Neural crest cell (in vitro differentiated cells): Measurements from ENCODE around the gene KIAA2012. TPM values are rescaled to one million over a fixed set of nuclear protein-coding genes. Genes with fewer than 3 reads are reported as not detected.
"Not testable (repeated sequence)": the region's sequence is repeated elsewhere in the genome, so short reads cannot be mapped to it uniquely, and the experiment has no call there.

Experiments used
- DNase-seq: peaks from one replicate; pipeline ENCODE4 v3.0.0; 2021; ENCODE audit warnings: low read depth, mixed read lengths, low spot score
- H3K27ac Mint-ChIP-seq: one replicate; pipeline ENCODE4 v1.8.0; 2021; ENCODE audit warnings: mild to moderate bottlenecking, mixed read lengths; ENCODE audit not compliant: unreplicated experiment
- H3K27me3 Mint-ChIP-seq: 2 replicates; pipeline ENCODE4 v1.8.0; 2021; ENCODE audit warnings: low read depth, mild to moderate bottlenecking, mixed read lengths
- H3K36me3 Mint-ChIP-seq: 2 replicates; pipeline ENCODE4 v1.8.0; 2021; ENCODE audit warnings: low read depth, mild to moderate bottlenecking, mixed read lengths
- H3K4me1 Mint-ChIP-seq: 2 replicates; pipeline ENCODE4 v1.8.0; 2021; ENCODE audit warnings: mixed read lengths
- H3K4me3 Mint-ChIP-seq: one replicate; pipeline ENCODE4 v1.8.0; 2021; ENCODE audit warnings: mild to moderate bottlenecking, mixed read lengths
- H3K9me3 Mint-ChIP-seq: 2 replicates; pipeline ENCODE4 v1.8.0; 2021; ENCODE audit warnings: mixed read lengths
- CTCF ChIP-seq: fragments of 200-600 bp; sonication (generic); conservative IDR thresholded peaks from 2 replicates; pipeline ENCODE4 v1.5.0; 2021; ENCODE audit warnings: antibody characterized with exemption, mild to moderate bottlenecking
- total RNA-seq: library from RNA; stranded (reverse); gene quantifications from 2 replicates; pipeline ENCODE4 v1.2.1, GENCODE V29; 2021

The KIAA2012 gene
- total RNA-seq, 1 donor from 2014 or later: 0.07 TPM

GRCh38 chr2:202133200-202133908 is 60.3 kb downstream of the KIAA2012 start:
- TF ChIP-seq CTCF: no peak
- no peak overlapping the region for H3K27ac Mint-ChIP-seq

GRCh38 chr2:202133909-202134265 is 60.8 kb downstream of the KIAA2012 start:
- Mint-ChIP-seq H3K4me3 (no peak overlapping the region), H3K27ac (no peak overlapping the region), H3K36me3 (no peaks in the 10 kb centered on the region), H3K9me3 (no peaks in the 10 kb centered on the region), H3K4me1 (peaks cover 6% of the 10 kb centered on the region), H3K27me3 (no peaks in the 10 kb centered on the region)
- no peak for DNase-seq
- no peak for TF ChIP-seq CTCF

More at GRCh38 chr2:202133200-202133908, 60.3 kb downstream of the KIAA2012 start:
- no peaks in the 10 kb centered on the region for H3K9me3 Mint-ChIP-seq
- no peaks in the 10 kb centered on the region for H3K36me3 Mint-ChIP-seq
- no peak overlapping the region for H3K4me3 Mint-ChIP-seq
- peaks cover 7% of the 10 kb centered on the region for H3K4me1 Mint-ChIP-seq
- no peaks in the 10 kb centered on the region for H3K27me3 Mint-ChIP-seq
- no peak for DNase-seq

GRCh38 chr2:202135091-202135874 is 62.2 kb downstream of the KIAA2012 start:
- no peaks in the 10 kb centered on the region for H3K36me3 Mint-ChIP-seq
- TF ChIP-seq CTCF: no peak
- H3K4me3 Mint-ChIP-seq: no peak overlapping the region
- H3K27me3 Mint-ChIP-seq: no peaks in the 10 kb centered on the region
- H3K4me1 Mint-ChIP-seq: peaks cover 6% of the 10 kb centered on the region
- H3K27ac Mint-ChIP-seq: no peak overlapping the region
- DNase-seq: no peak
- H3K9me3 Mint-ChIP-seq: no peaks in the 10 kb centered on the region

- DNase-seq, H3K4me3 Mint-ChIP-seq, H3K27me3 Mint-ChIP-seq, H3K36me3 Mint-ChIP-seq, H3K27ac Mint-ChIP-seq, H3K9me3 Mint-ChIP-seq: not testable (repeated sequence)
- peaks cover 12% of the 10 kb centered on the region for H3K4me1 Mint-ChIP-seq
Measured at GRCh38 chr2:202136039-202136438, 63.0 kb downstream of the KIAA2012 start.

GRCh38 chr2:202136526-202136925 is 63.5 kb downstream of the KIAA2012 start:
- no peaks in the 10 kb centered on the region for H3K9me3 Mint-ChIP-seq
- TF ChIP-seq CTCF: no peak
- peaks cover 15% of the 10 kb centered on the region for H3K4me1 Mint-ChIP-seq
- no peak overlapping the region for H3K4me3 Mint-ChIP-seq
- H3K27me3 Mint-ChIP-seq: peaks cover 3% of the 10 kb centered on the region
- H3K36me3 Mint-ChIP-seq: no peaks in the 10 kb centered on the region
- H3K27ac Mint-ChIP-seq: no peak overlapping the region
- DNase-seq: no peak
